K562 (cell line): ENCODE measurements around the gene CST7.

Experiments used
- CBX5 ChIP-seq: IDR thresholded peaks from 2 replicates; pipeline ENCODE4 v1.6.1; 2014; ENCODE audit warnings: low read depth, borderline replicate concordance
- HDAC2 ChIP-seq: fragments of 450-650 bp; IDR thresholded peaks from 2 replicates; pipeline ENCODE4 v1.6.1; 2016; ENCODE audit warnings: mild to moderate bottlenecking
- HNRNPK ChIP-seq: fragments of 200-400 bp; formaldehyde crosslinking; IDR thresholded peaks from one replicate; pipeline ENCODE4 v1.6.1; 2018; ENCODE audit warnings: mild to moderate bottlenecking, low read depth, low read length; ENCODE audit not compliant: poor library complexity, severe bottlenecking
- NFYB ChIP-seq: IDR thresholded peaks from 2 replicates; pipeline ENCODE4 v1.6.1; 2011; ENCODE audit warnings: mild to moderate bottlenecking, moderate library complexity; ENCODE audit not compliant: insufficient read length; ENCODE audit errors: extremely low read depth
- PCBP2 ChIP-seq: fragments of 200-400 bp; formaldehyde crosslinking; IDR thresholded peaks from 2 replicates; pipeline ENCODE4 v1.6.1; 2018; ENCODE audit warnings: low read length, low read depth, mild to moderate bottlenecking, moderate library complexity; ENCODE audit not compliant: poor library complexity, severe bottlenecking
- POLR2AphosphoS5 ChIP-seq: IDR thresholded peaks from 2 replicates; pipeline ENCODE4 v1.6.1; 2011; ENCODE audit warnings: mild to moderate bottlenecking, low read depth, low read length, moderate library complexity; ENCODE audit not compliant: control insufficient read depth, insufficient read depth
- SUPT5H ChIP-seq: fragments of 450-650 bp; IDR thresholded peaks from 2 replicates; pipeline ENCODE4 v1.6.1; 2016
- ZKSCAN1 ChIP-seq: fragments of 150-350 bp; IDR thresholded peaks from 2 replicates; pipeline ENCODE4 v1.6.1; 2016; ENCODE audit warnings: low read depth, low read length
- TF ChIP-seq, protein P1 (sequence below), 3 experiments: IDR thresholded peaks in 2 of 3; conservative IDR thresholded peaks in 1 of 3; 2 replicates each; pipeline ENCODE4 v1.5.1; 2011 to 2012; ENCODE audit warnings: low read length in 3 of 3, mild to moderate bottlenecking in 3 of 3, control low read depth in 2 of 3, improper control_type of control experiment in 1 of 3, inconsistent platforms in 1 of 3, low read depth in 1 of 3, mixed read lengths in 1 of 3, moderate library complexity in 1 of 3; ENCODE audit not compliant: insufficient read depth in 2 of 3

DNA sequence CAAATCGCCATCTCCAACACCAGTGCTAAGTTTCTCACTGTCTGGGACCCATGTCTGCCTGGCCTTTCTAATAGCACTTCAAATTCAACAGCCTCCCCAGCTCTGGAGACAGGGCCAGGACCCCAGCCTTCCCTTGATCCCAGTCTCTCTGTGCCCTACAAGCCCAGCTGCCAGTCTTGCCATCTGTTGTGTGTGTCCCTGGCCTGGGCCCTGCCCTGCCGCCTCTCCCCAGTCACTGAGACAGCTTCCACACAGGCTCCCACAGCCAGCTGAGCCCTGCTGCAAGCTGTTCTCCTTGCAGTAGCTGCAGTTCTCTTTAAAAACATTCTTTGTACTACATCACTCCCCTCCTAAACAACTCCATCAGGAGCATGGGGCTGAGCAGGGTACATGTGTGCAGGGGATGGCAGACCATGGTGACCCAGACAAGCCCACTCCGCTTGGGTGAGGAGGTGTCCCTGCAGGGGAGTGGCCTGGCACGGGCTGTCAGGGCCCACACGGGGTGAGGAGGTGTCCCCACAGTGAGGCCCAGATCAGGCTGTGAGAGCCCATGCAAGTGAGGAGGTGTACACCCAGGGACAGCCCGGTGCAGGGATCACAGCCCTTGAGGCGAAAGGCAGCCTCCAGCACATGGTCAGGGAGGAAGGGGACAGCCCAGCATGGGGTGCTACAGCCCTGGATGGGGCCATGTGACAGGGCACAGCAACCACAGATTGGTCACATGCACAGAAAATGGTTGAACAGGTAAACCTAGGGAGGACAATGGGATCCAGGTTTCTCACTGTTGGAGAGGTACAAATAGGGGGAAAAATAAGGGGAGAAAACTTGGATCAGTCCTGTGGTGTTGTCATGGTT is 16.2 kb downstream of the CST7 start:
- TF ChIP-seq, protein P1, sequence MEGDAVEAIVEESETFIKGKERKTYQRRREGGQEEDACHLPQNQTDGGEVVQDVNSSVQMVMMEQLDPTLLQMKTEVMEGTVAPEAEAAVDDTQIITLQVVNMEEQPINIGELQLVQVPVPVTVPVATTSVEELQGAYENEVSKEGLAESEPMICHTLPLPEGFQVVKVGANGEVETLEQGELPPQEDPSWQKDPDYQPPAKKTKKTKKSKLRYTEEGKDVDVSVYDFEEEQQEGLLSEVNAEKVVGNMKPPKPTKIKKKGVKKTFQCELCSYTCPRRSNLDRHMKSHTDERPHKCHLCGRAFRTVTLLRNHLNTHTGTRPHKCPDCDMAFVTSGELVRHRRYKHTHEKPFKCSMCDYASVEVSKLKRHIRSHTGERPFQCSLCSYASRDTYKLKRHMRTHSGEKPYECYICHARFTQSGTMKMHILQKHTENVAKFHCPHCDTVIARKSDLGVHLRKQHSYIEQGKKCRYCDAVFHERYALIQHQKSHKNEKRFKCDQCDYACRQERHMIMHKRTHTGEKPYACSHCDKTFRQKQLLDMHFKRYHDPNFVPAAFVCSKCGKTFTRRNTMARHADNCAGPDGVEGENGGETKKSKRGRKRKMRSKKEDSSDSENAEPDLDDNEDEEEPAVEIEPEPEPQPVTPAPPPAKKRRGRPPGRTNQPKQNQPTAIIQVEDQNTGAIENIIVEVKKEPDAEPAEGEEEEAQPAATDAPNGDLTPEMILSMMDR (IDR thresholded peaks at IDR 0.05 in 2 of 3, conservative IDR thresholded peaks at IDR 0.05 in 1 of 3; ENCODE audit: insufficient read depth in 2 of 3, low read depth in 1 of 3, low read length in 3 of 3): no peak
- TF ChIP-seq SUPT5H (no peak), CBX5 (no peak), HDAC2 (no peak), NFYB (no peak), POLR2AphosphoS5 (no peak), PCBP2 (no peak), HNRNPK (no peak), ZKSCAN1 (no peak)
